Measurements from ENCODE around the gene OAF. TPM values are rescaled to one million over a fixed set of nuclear protein-coding genes. Genes with fewer than 3 reads are reported as not detected.

OAF gene
- total and polyA plus RNA-seq, 9 of the 15 experiments (the other 6 are each of a cell fraction or from before 2014, with no cell fraction given), result 1.1 to 21.6 (median 7.5) TPM

DNA sequence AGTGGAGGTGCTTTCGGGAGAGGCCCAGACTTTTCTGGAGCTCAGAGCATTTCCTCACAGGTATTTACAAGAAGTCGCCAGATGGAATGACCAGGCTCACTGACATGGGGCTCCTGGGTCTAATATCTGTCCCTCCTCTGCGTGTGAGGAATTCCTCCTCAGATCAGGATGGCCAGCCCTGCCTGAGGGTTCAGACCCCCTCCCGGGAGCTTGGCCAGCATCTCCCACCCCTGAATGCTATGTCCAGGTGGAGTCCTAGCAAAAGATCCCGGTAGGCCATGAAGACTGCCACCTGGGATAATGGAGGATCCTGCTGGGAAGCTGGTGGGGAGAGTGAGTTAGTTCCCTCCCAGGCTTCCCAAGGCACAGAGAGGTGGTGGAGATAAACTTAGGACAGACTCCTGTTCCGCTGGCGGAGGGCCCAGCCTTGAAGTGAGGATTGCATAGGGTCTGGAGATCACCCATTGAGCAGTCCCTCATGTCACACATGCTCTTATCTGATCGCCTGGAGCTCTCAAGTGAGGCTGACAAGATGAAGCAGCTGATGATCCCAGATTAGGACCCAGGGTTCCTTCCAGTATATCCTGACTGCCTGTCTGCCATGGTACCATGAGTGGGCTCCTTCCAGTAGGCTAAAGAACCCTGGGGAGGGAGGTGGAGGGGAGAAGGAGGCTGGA is 5.7 kb downstream of the OAF start:
- no peak for DNase-seq (ENCODE audit: extremely low read depth in 1 of 4, low spot score in 3 of 4)
- CTCF ChIA-PET (ENCODE audit: low intra/inter-chr PET ratio), result no interaction called here
- in situ Hi-C loops (cut with MboI) (no loop called here), intact Hi-C loops (cut with micrococcal nuclease) (loop anchor here (10.0 kb wide), 1 partner anchor 862 kb away; no protein-coding TSS in a partner anchor)
- ATAC-seq, result no peak; the same call in 2 of the 3 replicates
- POLR2A ChIA-PET, result interaction anchor here (0.7 to 1.1 kb wide), 3 partner anchors 31 to 142 kb away, joined by 3 to 4 read pairs (median 3); no protein-coding TSS in a partner anchor
- Histone ChIP-seq H3K9ac (ENCODE audit: insufficient read depth in 1 of 2, low read depth in 2 of 2, low read length in 2 of 2) (no peak overlapping the region), H3K27me3 (ENCODE audit: control insufficient read depth in 2 of 2, insufficient read depth in 2 of 2, low read length in 2 of 2) (no peaks in the 10 kb centered on the region), H3K79me2 (ENCODE audit: control insufficient read depth, insufficient read depth, low read length) (no peaks in the 10 kb centered on the region; the same call in 2 of the 3 replicates), H3K36me3 (ENCODE audit: control insufficient read depth, insufficient read depth, low read length) (0 out of 3 replicates have a peak, but pooled peaks cover 5% of the 10 kb centered on the region), H3K9me1 (ENCODE audit: control insufficient read depth, insufficient read depth, low read length) (peaks cover 3% of the 10 kb centered on the region), H2AFZ (ENCODE audit: low read depth, low read length) (no peak overlapping the region), H3K4me1 (replicated peaks in 1 of 2; ENCODE audit: control insufficient read depth in 2 of 2, insufficient read depth in 2 of 2, low read length in 2 of 2) (peaks cover 14 to 17% of the 10 kb centered on the region in 2 experiments; a peak in 4 of 5 replicates), H3K4me2 (ENCODE audit: insufficient read depth, low read length) (no peak overlapping the region), H3K27ac (ENCODE audit: extremely low read depth, low read depth, low read length) (no peak overlapping the region), H3K9me3 (replicated peaks; ENCODE audit: control insufficient read depth, insufficient read depth, low read depth, low read length) (no peaks in the 10 kb centered on the region), H3K4me3 (no peak overlapping the region), H4K20me1 (replicated peaks; ENCODE audit: control insufficient read depth, insufficient read depth, low read length) (peaks cover 22% of the 10 kb centered on the region; the same call in 1 of the 2 replicates)
- no TSS peak for BruUV-seq (replicated peaks)
- no peak for FAIRE-seq
- TF ChIP-seq ZNF589 (CRISPR knock-in tag; IDR thresholded peaks at IDR 0.05; ENCODE audit: low read depth) (no peak), PHB (CRISPR knock-in tag; IDR thresholded peaks at IDR 0.05) (no peak), YBX1 (IDR thresholded peaks at IDR 0.05) (no peak), PPARD (CRISPR knock-in tag; IDR thresholded peaks at IDR 0.05) (no peak), MEIS2 (IDR thresholded peaks at IDR 0.05; ENCODE audit: partially characterized antibody) (peak; percentile 41), MEF2A (IDR thresholded peaks at IDR 0.05; ENCODE audit: control insufficient read depth, low read depth, low read length) (no peak), GTF2A2 (tag; IDR thresholded peaks at IDR 0.05) (no peak), KDM4B (IDR thresholded peaks at IDR 0.05; ENCODE audit: borderline replicate concordance in 2 of 2, low read depth in 1 of 2) (no peak), ZKSCAN8 (CRISPR knock-in tag; IDR thresholded peaks at IDR 0.05) (no peak), ZC3H4 (CRISPR knock-in tag; IDR thresholded peaks at IDR 0.05; ENCODE audit: borderline replicate concordance) (no peak)
- TF ChIP-seq, protein P1, sequence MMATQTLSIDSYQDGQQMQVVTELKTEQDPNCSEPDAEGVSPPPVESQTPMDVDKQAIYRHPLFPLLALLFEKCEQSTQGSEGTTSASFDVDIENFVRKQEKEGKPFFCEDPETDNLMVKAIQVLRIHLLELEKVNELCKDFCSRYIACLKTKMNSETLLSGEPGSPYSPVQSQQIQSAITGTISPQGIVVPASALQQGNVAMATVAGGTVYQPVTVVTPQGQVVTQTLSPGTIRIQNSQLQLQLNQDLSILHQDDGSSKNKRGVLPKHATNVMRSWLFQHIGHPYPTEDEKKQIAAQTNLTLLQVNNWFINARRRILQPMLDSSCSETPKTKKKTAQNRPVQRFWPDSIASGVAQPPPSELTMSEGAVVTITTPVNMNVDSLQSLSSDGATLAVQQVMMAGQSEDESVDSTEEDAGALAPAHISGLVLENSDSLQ (IDR thresholded peaks at IDR 0.05), result 0 out of 2 replicates have a peak, but pooled peaks have one; percentile 11
- 50% methylated on average over 7 of the region's 8 CpGs for WGBS (ENCODE audit: insufficient coverage, low coverage, missing lambda C conversion rate)

Measured in K562 (cell line).